ENCODE results near the gene CUL5.
A peak's percentile ranks its signal among the peaks of the same experiment; 100 is the strongest.

The CUL5 gene

GRCh38 chr11:108003623-108004022, 5.1 kb upstream of the CUL5 start:
- no peak overlapping the region for H3K4me3 ChIP-seq (ENCODE audit: low read depth, low read length)
- no peak for DNase-seq (ENCODE audit: low read depth)
- no peak for TF ChIP-seq CTCF (conservative IDR thresholded peaks at IDR 0.05; ENCODE audit: low read depth, low read length)

- TF ChIP-seq CTCF (conservative IDR thresholded peaks at IDR 0.05; ENCODE audit: low read depth, low read length): no peak
- no peak overlapping the region for H3K4me3 ChIP-seq (ENCODE audit: low read depth, low read length)
- no peak for DNase-seq (ENCODE audit: low read depth)
These were observed 879 bp upstream of the CUL5 start for GRCh38 chr11:108007819-108008218.

- peak overlapping the region; percentile 86 for H3K4me3 ChIP-seq (ENCODE audit: low read depth, low read length)
- no peak for TF ChIP-seq CTCF (conservative IDR thresholded peaks at IDR 0.05; ENCODE audit: low read depth, low read length)
- peak; percentile 18 for DNase-seq (ENCODE audit: low read depth)
These were observed 1.0 kb downstream of the CUL5 start for GRCh38 chr11:108009497-108010370.

GRCh38 chr11:108012139-108012725, 3.5 kb downstream of the CUL5 start:
- no peak for TF ChIP-seq CTCF (conservative IDR thresholded peaks at IDR 0.05; ENCODE audit: low read depth, low read length)
- no peak overlapping the region for H3K4me3 ChIP-seq (ENCODE audit: low read depth, low read length)

GRCh38 chr11:108016647-108017046, 7.9 kb downstream of the CUL5 start:
- TF ChIP-seq CTCF (conservative IDR thresholded peaks at IDR 0.05; ENCODE audit: low read depth, low read length): no peak
- no peak overlapping the region for H3K4me3 ChIP-seq (ENCODE audit: low read depth, low read length)
- DNase-seq (ENCODE audit: low read depth): no peak

More at GRCh38 chr11:108012139-108012725, 3.5 kb downstream of the CUL5 start:
- DNase-seq (ENCODE audit: low read depth): no peak

GRCh38 chr11:108018708-108019107, 10.0 kb downstream of the CUL5 start:
- no peak for TF ChIP-seq CTCF (conservative IDR thresholded peaks at IDR 0.05; ENCODE audit: low read depth, low read length)
- no peak for DNase-seq (ENCODE audit: low read depth)
- no peak overlapping the region for H3K4me3 ChIP-seq (ENCODE audit: low read depth, low read length)

All from choroid plexus epithelial cell (primary cell).